GM11168 (cell line): ENCODE results near the gene DNA2.

Source experiments
- in situ Hi-C: fragments of 300-500 bp; cut with MboI; formaldehyde crosslinking; loops from one replicate; pipeline ENCODE4 v1.12.0; 2022; ENCODE audit warnings: low sequenced_read_pairs; ENCODE audit not compliant: unreplicated experiment

The DNA2 gene

DNA sequence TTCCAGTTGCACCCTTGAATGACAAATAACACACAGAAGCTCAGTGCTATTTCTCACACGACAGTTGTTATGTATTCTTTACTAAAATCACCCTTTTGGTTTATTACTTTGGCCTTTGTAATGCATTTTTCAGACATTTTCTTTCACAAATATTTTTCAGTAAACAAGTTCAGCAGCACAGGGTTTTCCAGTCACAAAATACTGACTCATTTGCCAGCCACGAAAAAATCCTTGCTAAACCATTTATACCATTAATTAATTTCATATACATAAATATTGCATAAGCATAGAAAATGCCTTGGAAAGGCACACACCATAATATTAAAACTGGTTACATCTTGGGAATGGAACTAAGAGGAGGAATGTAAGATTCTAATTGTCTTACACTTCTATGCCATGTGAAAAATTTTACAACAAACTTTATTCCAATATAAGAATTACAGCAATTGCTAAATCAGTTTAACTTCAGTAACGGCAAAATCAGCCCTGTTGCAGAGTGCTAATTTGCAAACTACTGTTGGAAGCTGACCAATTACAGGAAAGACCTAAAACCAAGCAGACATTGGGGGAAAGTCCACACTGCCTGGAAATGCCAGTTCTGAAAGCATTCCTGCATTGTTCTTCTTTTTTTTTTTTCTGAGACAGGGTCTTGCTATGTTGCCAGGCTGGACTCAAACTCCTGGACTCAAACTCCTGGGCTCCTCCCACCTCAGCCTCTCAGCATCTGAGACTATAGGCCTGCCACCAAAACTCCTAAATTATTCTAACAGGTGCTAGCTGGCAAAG lies 107.5 kb downstream of the DNA2 start:
- in situ Hi-C loops, result no loop called here
